Measurements from ENCODE around the gene CABP7. TPM values are rescaled to one million over a fixed set of nuclear protein-coding genes. Genes with fewer than 3 reads are reported as not detected.

The CABP7 gene
- total and polyA plus RNA-seq, 2 of the 13 experiments (the other 11 are each of a cell fraction or from before 2014, with no cell fraction given), result 0.08 TPM; not detected in 1

DNA sequence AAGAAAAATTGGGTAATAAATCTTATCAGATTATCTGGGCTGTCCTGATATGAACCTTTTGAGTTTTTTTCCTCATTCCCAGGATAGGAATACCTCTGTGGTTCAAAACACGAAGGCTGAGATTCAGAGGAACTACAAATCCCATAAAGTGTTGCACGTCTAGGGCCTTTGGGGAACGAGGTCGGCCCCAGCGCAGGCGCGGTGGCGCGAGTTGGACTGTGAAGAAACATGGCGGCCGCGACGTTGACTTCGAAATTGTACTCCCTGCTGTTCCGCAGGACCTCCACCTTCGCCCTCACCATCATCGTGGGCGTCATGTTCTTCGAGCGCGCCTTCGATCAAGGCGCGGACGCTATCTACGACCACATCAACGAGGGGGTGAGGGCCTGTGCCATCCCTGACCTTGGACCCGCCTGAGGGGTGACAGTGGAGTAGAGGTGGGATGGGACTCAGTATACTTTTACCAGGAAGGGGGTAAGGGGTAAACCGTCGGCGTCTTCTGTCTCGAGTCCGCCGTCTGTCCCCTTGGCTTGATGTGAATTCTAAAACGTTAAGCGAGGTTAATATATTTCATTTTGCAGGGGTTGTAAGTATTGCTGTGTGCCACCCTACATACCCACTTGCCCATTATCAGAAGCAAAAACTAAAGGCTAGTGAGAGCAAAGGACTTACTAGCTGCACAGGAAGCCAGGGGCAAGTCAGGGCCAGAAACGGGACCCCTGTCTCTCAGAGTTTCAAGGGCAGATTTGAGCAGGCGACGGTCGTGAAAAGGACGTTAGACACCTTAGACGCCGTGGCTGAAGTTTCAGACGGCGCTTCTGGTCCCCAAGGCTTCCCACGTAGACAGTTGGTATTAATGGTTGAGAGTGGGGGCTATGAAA is 47.6 kb downstream of the CABP7 start, which contains the start of gene UQCR10 (continued):
- TF ChIP-seq ZNF543 (CRISPR knock-in tag; IDR thresholded peaks at IDR 0.05), result 0 out of 2 replicates have a peak, but pooled peaks have one; percentile 21
- 0 out of 2 replicates have a peak, but pooled peaks have one; percentile 32 for TF ChIP-seq IRX3 (CRISPR knock-in tag; IDR thresholded peaks at IDR 0.05; ENCODE audit: borderline replicate concordance, low read depth)
- TF ChIP-seq ZNF567 (CRISPR knock-in tag; IDR thresholded peaks at IDR 0.05; ENCODE audit: borderline replicate concordance), result 0 out of 2 replicates have a peak, but pooled peaks have one; percentile 64
- TF ChIP-seq NR1H2 (CRISPR knock-in tag; IDR thresholded peaks at IDR 0.05; ENCODE audit: borderline replicate concordance, low read depth), result no peak
- TF ChIP-seq YEATS4 (CRISPR knock-in tag; IDR thresholded peaks at IDR 0.05; ENCODE audit: borderline replicate concordance), result peak; percentile 77; the same call in 1 of the 2 replicates
- TF ChIP-seq, protein P1, sequence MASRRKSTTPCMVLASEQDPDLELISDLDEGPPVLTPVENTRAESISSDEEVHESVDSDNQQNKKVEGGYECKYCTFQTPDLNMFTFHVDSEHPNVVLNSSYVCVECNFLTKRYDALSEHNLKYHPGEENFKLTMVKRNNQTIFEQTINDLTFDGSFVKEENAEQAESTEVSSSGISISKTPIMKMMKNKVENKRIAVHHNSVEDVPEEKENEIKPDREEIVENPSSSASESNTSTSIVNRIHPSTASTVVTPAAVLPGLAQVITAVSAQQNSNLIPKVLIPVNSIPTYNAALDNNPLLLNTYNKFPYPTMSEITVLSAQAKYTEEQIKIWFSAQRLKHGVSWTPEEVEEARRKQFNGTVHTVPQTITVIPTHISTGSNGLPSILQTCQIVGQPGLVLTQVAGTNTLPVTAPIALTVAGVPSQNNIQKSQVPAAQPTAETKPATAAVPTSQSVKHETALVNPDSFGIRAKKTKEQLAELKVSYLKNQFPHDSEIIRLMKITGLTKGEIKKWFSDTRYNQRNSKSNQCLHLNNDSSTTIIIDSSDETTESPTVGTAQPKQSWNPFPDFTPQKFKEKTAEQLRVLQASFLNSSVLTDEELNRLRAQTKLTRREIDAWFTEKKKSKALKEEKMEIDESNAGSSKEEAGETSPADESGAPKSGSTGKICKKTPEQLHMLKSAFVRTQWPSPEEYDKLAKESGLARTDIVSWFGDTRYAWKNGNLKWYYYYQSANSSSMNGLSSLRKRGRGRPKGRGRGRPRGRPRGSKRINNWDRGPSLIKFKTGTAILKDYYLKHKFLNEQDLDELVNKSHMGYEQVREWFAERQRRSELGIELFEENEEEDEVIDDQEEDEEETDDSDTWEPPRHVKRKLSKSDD (CRISPR knock-in tag; IDR thresholded peaks at IDR 0.05; ENCODE audit: low read depth), result 0 out of 2 replicates have a peak, but pooled peaks have one; percentile 74
- no peak for TF ChIP-seq SNRNP70 (IDR thresholded peaks at IDR 0.05; ENCODE audit: low read depth, low read length)
- no peak for TF ChIP-seq ZNF841 (CRISPR knock-in tag; IDR thresholded peaks at IDR 0.05; ENCODE audit: borderline replicate concordance)
- no peak for TF ChIP-seq TBP (CRISPR knock-in tag; IDR thresholded peaks at IDR 0.05)
- TF ChIP-seq MIXL1 (CRISPR knock-in tag; IDR thresholded peaks at IDR 0.05), result 0 out of 2 replicates have a peak, but pooled peaks have one; percentile 11
- TF ChIP-seq RFX3 (CRISPR knock-in tag; IDR thresholded peaks at IDR 0.05), result no peak
- TF ChIP-seq ERF (CRISPR knock-in tag; IDR thresholded peaks at IDR 0.05), result peak; percentile 6; the same call in 1 of the 2 replicates
- no peak for TF ChIP-seq NFE2 (CRISPR knock-in tag; IDR thresholded peaks at IDR 0.05)
- TF ChIP-seq, protein P2, sequence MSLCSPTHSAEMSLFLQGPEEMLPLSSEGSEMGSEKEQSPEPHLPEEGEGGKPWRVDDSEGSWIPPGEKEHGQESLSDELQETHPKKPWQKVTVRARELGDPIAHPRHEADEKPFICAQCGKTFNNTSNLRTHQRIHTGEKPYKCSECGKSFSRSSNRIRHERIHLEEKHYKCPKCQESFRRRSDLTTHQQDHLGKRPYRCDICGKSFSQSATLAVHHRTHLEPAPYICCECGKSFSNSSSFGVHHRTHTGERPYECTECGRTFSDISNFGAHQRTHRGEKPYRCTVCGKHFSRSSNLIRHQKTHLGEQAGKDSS (CRISPR knock-in tag; IDR thresholded peaks at IDR 0.05; ENCODE audit: borderline replicate concordance, low read depth), result peak; percentile 80; the same call in 1 of the 2 replicates
- TF ChIP-seq, protein P3, sequence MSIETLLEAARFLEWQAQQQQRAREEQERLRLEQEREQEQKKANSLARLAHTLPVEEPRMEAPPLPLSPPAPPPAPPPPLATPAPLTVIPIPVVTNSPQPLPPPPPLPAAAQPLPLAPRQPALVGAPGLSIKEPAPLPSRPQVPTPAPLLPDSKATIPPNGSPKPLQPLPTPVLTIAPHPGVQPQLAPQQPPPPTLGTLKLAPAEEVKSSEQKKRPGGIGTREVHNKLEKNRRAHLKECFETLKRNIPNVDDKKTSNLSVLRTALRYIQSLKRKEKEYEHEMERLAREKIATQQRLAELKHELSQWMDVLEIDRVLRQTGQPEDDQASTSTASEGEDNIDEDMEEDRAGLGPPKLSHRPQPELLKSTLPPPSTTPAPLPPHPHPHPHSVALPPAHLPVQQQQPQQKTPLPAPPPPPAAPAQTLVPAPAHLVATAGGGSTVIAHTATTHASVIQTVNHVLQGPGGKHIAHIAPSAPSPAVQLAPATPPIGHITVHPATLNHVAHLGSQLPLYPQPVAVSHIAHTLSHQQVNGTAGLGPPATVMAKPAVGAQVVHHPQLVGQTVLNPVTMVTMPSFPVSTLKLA (IDR thresholded peaks at IDR 0.05), result no peak
- TF ChIP-seq BRD4 (CRISPR knock-in tag; IDR thresholded peaks at IDR 0.05), result peak; percentile 96
- no peak for TF ChIP-seq ZNF484 (CRISPR knock-in tag; IDR thresholded peaks at IDR 0.05; ENCODE audit: borderline replicate concordance, low read depth)
- TF ChIP-seq, protein P4, sequence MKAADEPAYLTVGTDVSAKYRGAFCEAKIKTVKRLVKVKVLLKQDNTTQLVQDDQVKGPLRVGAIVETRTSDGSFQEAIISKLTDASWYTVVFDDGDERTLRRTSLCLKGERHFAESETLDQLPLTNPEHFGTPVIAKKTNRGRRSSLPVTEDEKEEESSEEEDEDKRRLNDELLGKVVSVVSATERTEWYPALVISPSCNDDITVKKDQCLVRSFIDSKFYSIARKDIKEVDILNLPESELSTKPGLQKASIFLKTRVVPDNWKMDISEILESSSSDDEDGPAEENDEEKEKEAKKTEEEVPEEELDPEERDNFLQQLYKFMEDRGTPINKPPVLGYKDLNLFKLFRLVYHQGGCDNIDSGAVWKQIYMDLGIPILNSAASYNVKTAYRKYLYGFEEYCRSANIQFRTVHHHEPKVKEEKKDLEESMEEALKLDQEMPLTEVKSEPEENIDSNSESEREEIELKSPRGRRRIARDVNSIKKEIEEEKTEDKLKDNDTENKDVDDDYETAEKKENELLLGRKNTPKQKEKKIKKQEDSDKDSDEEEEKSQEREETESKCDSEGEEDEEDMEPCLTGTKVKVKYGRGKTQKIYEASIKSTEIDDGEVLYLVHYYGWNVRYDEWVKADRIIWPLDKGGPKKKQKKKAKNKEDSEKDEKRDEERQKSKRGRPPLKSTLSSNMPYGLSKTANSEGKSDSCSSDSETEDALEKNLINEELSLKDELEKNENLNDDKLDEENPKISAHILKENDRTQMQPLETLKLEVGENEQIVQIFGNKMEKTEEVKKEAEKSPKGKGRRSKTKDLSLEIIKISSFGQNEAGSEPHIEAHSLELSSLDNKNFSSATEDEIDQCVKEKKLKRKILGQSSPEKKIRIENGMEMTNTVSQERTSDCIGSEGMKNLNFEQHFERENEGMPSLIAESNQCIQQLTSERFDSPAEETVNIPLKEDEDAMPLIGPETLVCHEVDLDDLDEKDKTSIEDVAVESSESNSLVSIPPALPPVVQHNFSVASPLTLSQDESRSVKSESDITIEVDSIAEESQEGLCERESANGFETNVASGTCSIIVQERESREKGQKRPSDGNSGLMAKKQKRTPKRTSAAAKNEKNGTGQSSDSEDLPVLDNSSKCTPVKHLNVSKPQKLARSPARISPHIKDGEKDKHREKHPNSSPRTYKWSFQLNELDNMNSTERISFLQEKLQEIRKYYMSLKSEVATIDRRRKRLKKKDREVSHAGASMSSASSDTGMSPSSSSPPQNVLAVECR (CRISPR knock-in tag; IDR thresholded peaks at IDR 0.05; ENCODE audit: borderline replicate concordance), result peak; percentile 13; the same call in 1 of the 2 replicates
- peak; percentile 88 for TF ChIP-seq BORCS8-MEF2B (CRISPR knock-in tag; IDR thresholded peaks at IDR 0.05)
